ENCODE data around the gene SCAF1.

Gene SCAF1

DNA sequence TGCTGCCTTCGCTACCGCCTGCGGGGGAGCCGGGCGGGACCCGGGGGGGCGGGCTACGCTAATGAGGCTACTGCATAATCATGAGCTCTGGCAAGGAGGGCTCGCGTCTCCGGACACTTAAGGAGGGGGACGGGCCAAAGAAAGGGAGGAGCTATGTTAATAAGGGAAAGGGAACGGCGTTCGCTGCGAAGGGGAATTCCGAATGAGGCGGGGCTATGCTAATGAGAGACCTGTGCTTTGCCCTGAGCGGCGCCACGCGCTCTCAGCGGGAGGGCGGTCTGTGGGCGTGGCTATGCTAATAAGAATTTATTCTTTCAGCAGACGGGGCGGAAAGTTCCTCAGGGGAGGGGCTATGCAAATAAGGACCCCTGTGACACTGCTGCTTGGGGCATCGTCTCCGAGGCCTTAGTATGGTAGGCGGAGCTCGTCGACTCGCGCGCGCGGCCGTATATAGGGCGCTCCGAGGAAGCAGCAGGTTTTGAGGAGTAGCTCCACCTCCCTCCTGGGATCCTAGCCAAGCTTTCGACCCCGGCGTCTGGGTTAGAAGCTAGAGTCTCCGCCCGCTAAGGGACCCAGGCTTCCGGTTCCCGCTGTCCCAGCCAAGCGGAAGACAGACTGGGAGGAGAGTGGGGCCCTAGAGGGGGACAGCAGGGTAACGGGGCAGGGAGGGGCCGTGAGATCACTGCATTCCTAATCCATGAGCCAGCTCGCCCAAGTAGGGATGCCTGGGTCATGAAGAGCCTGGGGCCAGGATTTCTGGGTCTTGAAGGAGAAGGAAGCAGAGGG, 1.7 kb upstream of the SCAF1 start, which contains the start of gene RRAS:
RRAS (minus strand) TSS at position 31 of the 786 bp plus-strand sequence. CDS start 45 bp downstream, outside the sequence.
- no peaks in the 10 kb centered on the region for H4K20me1 ChIP-seq (ENCODE audit: insufficient read depth)
- H3K4me1 ChIP-seq (ENCODE audit: low read depth, poor library complexity, severe bottlenecking) = peaks cover 35% of the 10 kb centered on the region
- H3K27me3 ChIP-seq (ENCODE audit: insufficient read depth, low read depth) = peaks cover 14% of the 10 kb centered on the region; the same call in 1 of the 2 replicates
- H3K79me2 ChIP-seq (ENCODE audit: insufficient read depth, low read depth) = peaks cover 28% of the 10 kb centered on the region
- H3K4me2 ChIP-seq = peak within 1 kb of the TSS; percentile 84
- H3K4me3 ChIP-seq (IDR thresholded peaks at IDR 0.05; ENCODE audit: insufficient read depth, low read depth, low read length) = no peak within 1 kb of the TSS
- TF ChIP-seq, protein P1, sequence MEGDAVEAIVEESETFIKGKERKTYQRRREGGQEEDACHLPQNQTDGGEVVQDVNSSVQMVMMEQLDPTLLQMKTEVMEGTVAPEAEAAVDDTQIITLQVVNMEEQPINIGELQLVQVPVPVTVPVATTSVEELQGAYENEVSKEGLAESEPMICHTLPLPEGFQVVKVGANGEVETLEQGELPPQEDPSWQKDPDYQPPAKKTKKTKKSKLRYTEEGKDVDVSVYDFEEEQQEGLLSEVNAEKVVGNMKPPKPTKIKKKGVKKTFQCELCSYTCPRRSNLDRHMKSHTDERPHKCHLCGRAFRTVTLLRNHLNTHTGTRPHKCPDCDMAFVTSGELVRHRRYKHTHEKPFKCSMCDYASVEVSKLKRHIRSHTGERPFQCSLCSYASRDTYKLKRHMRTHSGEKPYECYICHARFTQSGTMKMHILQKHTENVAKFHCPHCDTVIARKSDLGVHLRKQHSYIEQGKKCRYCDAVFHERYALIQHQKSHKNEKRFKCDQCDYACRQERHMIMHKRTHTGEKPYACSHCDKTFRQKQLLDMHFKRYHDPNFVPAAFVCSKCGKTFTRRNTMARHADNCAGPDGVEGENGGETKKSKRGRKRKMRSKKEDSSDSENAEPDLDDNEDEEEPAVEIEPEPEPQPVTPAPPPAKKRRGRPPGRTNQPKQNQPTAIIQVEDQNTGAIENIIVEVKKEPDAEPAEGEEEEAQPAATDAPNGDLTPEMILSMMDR (conservative IDR thresholded peaks at IDR 0.05; ENCODE audit: low read depth, low read length) = no peak
- peak within 1 kb of the TSS; percentile 63; the same call in 1 of the 2 replicates for H2AFZ ChIP-seq (ENCODE audit: low read depth)
- H3K27ac ChIP-seq = peak within 1 kb of the TSS; percentile 70
- H3K9ac ChIP-seq = peak within 1 kb of the TSS; percentile 42
- H3K36me3 ChIP-seq (ENCODE audit: insufficient read depth) = no peaks in the 10 kb centered on the region

DNA sequence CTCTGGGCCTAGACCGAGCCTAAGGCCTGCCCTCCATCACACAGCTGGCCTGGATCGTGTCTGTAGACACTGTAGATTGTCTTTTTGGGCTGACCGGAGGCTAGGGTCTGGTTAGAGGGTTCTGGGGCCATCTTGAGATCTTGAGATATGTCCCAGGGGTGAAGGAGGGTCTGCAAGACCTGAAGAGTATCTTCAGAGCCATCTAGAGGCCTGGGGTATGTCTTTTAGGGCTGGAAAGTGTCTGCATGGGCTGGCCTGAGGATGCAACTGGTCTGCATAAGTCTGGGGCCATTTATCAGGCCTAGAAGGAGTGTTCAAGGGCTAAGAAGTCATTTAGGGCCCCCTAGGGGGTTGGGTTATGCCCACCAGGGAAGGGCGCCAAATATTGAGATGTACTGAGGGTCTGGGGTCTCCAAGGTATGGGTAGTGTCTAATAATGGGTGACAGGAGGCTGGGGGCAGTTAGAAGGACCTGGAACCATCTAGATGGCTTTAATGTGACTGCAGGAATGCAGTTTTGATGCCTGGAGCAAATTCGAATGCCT, 555 bp downstream of the SCAF1 start:
- H2AFZ ChIP-seq (ENCODE audit: low read depth) = peak overlapping the region; percentile 69

DNA sequence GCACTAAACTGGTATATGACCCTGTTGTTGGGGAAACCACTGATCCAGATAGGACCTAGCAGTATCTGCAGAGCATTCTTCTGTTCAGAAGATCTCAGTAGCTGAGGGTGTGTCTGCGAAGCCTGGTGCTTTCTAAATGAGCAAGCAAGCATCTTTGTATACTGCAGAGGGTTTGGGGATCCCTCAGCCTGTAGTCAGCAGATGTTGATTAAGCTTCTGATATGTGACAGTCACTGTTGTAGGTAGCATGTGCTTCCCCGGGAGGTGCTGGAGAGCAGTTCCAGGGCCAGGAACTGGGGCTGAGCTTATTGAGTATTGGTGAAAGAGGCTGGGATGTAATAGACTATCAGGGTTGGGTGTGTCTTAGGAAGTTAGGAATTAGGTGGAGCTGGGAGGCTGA, 1.5 kb downstream of the SCAF1 start:
- peaks cover 30% of the 10 kb centered on the region for H3K4me1 ChIP-seq (ENCODE audit: low read depth, poor library complexity, severe bottlenecking)
- no peak overlapping the region for H3K27ac ChIP-seq
- H3K4me3 ChIP-seq (IDR thresholded peaks at IDR 0.05; ENCODE audit: insufficient read depth, low read depth, low read length) = no peak overlapping the region
- peaks cover 11% of the 10 kb centered on the region; the same call in 1 of the 2 replicates for H3K27me3 ChIP-seq (ENCODE audit: insufficient read depth, low read depth)
- H3K36me3 ChIP-seq (ENCODE audit: insufficient read depth) = no peaks in the 10 kb centered on the region; the same call in 1 of the 2 replicates
- H2AFZ ChIP-seq (ENCODE audit: low read depth) = no peak overlapping the region
- H3K9ac ChIP-seq = no peak overlapping the region
- peaks cover 33% of the 10 kb centered on the region for H3K79me2 ChIP-seq (ENCODE audit: insufficient read depth, low read depth)
- peak overlapping the region; percentile 89 for H3K4me2 ChIP-seq
- H4K20me1 ChIP-seq (ENCODE audit: insufficient read depth) = no peaks in the 10 kb centered on the region
- TF ChIP-seq, protein P1 (conservative IDR thresholded peaks at IDR 0.05; ENCODE audit: low read depth, low read length) = no peak

More for the DNA sequence above, 555 bp downstream of the SCAF1 start:
- Histone ChIP-seq H3K4me3 (IDR thresholded peaks at IDR 0.05; ENCODE audit: insufficient read depth, low read depth, low read length) (no peak overlapping the region), H4K20me1 (ENCODE audit: insufficient read depth) (no peaks in the 10 kb centered on the region), H3K27ac (peak overlapping the region; percentile 60), H3K27me3 (ENCODE audit: insufficient read depth, low read depth) (peaks cover 14% of the 10 kb centered on the region; the same call in 1 of the 2 replicates), H3K4me1 (ENCODE audit: low read depth, poor library complexity, severe bottlenecking) (peaks cover 35% of the 10 kb centered on the region), H3K4me2 (peak overlapping the region; percentile 89), H3K79me2 (ENCODE audit: insufficient read depth, low read depth) (peaks cover 33% of the 10 kb centered on the region), H3K36me3 (ENCODE audit: insufficient read depth) (no peaks in the 10 kb centered on the region; the same call in 1 of the 2 replicates), H3K9ac (peak overlapping the region; percentile 81)
- TF ChIP-seq, protein P1 (conservative IDR thresholded peaks at IDR 0.05; ENCODE audit: low read depth, low read length) = no peak

DNA sequence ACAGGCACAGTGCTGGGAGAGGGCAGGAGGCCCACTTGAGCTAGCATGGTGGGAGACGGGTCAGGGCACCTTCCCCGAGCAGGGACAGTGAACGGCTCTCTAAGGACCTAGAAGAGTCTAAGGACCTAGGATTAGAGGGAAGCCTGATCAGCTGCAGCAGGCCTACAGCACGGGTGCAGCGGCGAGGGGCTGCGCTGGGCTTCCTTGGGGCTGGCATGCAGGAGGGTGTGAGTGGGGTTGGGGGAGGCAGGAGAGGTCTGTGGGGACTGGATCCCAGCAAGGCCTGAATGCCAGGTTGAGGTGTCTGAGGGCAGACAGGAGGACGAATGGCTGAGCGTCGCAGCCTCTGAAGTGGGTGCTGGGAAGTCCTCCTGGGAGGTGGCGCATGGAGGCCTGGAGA, 3.6 kb downstream of the SCAF1 start:
- H2AFZ ChIP-seq (ENCODE audit: low read depth) = no peak overlapping the region
- no peak overlapping the region for H3K4me3 ChIP-seq (IDR thresholded peaks at IDR 0.05; ENCODE audit: insufficient read depth, low read depth, low read length)
- TF ChIP-seq, protein P1 (conservative IDR thresholded peaks at IDR 0.05; ENCODE audit: low read depth, low read length) = no peak
- no peaks in the 10 kb centered on the region; the same call in 1 of the 2 replicates for H3K36me3 ChIP-seq (ENCODE audit: insufficient read depth)
- H3K4me1 ChIP-seq (ENCODE audit: low read depth, poor library complexity, severe bottlenecking) = peaks cover 21% of the 10 kb centered on the region
- no peaks in the 10 kb centered on the region for H3K27me3 ChIP-seq (ENCODE audit: insufficient read depth, low read depth)
- H3K79me2 ChIP-seq (ENCODE audit: insufficient read depth, low read depth) = peaks cover 33% of the 10 kb centered on the region
- no peak overlapping the region for H3K9ac ChIP-seq
- H3K4me2 ChIP-seq = no peak overlapping the region
- no peak overlapping the region for H3K27ac ChIP-seq
- H4K20me1 ChIP-seq (ENCODE audit: insufficient read depth) = no peaks in the 10 kb centered on the region

Measured in KMS-11 (cell line).